Osteoblast (primary cell): ENCODE results near the gene DNAH8. TPM values are rescaled to one million over a fixed set of nuclear protein-coding genes. Genes with fewer than 3 reads are reported as not detected.

ENCODE experiments used
- DNase-seq: peaks from one replicate; pipeline ENCODE4 v3.0.0; 2011; ENCODE audit warnings: low spot score, mixed read lengths; ENCODE audit not compliant: insufficient read length; ENCODE audit errors: missing footprints
- H2AFZ ChIP-seq: 2 replicates; pipeline ENCODE4 v1.6.0; 2011; ENCODE audit warnings: mild to moderate bottlenecking, low read length
- H3K27ac ChIP-seq: 2 replicates; pipeline ENCODE4 v1.5.1; 2011; ENCODE audit warnings: mild to moderate bottlenecking, low read depth, low read length, moderate library complexity
- H3K27me3 ChIP-seq: 2 replicates; pipeline ENCODE4 v1.6.0; 2012; ENCODE audit warnings: mild to moderate bottlenecking, control low read depth, inconsistent platforms, low read length, moderate library complexity; ENCODE audit not compliant: insufficient read depth
- H3K36me3 ChIP-seq: 2 replicates; pipeline ENCODE4 v1.5.1; 2011; ENCODE audit warnings: mild to moderate bottlenecking, low read length, control low read depth, moderate library complexity; ENCODE audit not compliant: insufficient read depth
- H3K4me1 ChIP-seq: 2 replicates; pipeline ENCODE4 v1.5.1; 2011; ENCODE audit warnings: mild to moderate bottlenecking, low read length, control low read depth, moderate library complexity; ENCODE audit not compliant: insufficient read depth
- H3K4me2 ChIP-seq: 2 replicates; pipeline ENCODE4 v1.6.0; 2011; ENCODE audit warnings: mild to moderate bottlenecking, low read length; ENCODE audit not compliant: insufficient read depth
- H3K4me3 ChIP-seq: fragments of 200-600 bp; sonication (generic); 3 replicates; pipeline ENCODE4 v1.5.1; 2012; ENCODE audit warnings: mild to moderate bottlenecking, low read length, inconsistent platforms; ENCODE audit not compliant: insufficient read depth
- H3K79me2 ChIP-seq: 2 replicates; pipeline ENCODE4 v1.6.0; 2012; ENCODE audit warnings: mild to moderate bottlenecking, low read length, control low read depth, inconsistent platforms; ENCODE audit not compliant: insufficient read depth
- H3K9me3 ChIP-seq: 2 replicates; pipeline ENCODE4 v1.5.1; 2011; ENCODE audit warnings: low read depth, low read length, control low read depth
- H4K20me1 ChIP-seq: 2 replicates; pipeline ENCODE4 v1.6.0; 2012; ENCODE audit warnings: mild to moderate bottlenecking, low read length, control low read depth; ENCODE audit not compliant: insufficient read depth
- total RNA-seq: library from RNA; depleted of rRNA; stranded (reverse); fragments of >200 nt; gene quantifications from 2 replicates; pipeline ENCODE4 v1.2.3, GENCODE V29; 2012
- TF ChIP-seq, protein P1 (sequence below): IDR thresholded peaks from 2 replicates; pipeline ENCODE4 v1.5.1; 2011; ENCODE audit warnings: mild to moderate bottlenecking, low read depth, low read length, moderate library complexity; ENCODE audit errors: extremely low read depth

Gene DNAH8
- total RNA-seq, 1 donor, result 0.36 TPM

DNA sequence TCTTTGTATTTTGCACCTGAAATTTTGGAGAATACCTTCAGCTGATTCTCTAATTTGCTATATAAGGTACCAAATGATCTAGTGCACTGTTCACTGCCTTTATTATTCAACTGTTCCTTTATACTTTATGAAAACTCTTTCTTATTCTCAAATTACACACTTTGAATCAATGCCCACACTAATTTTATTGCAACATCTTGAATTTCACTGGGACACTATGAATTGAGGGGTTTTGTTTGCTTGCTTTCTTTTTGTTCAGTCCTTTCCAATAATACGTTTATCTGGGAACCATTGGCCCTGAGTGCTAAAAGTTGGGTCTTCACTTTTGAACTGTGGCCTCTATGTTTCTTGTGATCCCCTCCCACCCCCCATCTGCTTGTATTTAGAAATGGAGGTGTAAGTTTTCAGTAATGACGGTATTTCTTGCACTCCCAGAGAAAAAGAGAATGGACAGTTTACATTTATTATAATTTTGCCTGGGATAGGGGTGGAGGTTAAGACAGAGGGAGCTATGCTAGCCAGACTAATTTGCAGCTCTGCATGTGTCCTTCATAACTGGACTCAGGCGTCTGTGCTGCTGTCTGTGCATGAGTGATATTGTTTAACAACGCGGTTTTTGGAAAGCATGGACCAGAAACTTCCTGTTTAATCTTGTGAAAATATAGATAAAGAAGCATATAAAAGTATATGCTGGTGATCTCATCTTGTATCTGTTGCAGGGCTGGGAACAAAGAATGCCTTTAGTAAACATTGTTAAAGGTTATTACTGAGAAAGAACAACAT, 98.1 kb downstream of the DNAH8 start:
- TF ChIP-seq, protein P1, sequence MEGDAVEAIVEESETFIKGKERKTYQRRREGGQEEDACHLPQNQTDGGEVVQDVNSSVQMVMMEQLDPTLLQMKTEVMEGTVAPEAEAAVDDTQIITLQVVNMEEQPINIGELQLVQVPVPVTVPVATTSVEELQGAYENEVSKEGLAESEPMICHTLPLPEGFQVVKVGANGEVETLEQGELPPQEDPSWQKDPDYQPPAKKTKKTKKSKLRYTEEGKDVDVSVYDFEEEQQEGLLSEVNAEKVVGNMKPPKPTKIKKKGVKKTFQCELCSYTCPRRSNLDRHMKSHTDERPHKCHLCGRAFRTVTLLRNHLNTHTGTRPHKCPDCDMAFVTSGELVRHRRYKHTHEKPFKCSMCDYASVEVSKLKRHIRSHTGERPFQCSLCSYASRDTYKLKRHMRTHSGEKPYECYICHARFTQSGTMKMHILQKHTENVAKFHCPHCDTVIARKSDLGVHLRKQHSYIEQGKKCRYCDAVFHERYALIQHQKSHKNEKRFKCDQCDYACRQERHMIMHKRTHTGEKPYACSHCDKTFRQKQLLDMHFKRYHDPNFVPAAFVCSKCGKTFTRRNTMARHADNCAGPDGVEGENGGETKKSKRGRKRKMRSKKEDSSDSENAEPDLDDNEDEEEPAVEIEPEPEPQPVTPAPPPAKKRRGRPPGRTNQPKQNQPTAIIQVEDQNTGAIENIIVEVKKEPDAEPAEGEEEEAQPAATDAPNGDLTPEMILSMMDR, result no peak
- Histone ChIP-seq H3K4me3 (no peak overlapping the region), H3K27me3 (peaks cover 6% of the 10 kb centered on the region), H3K27ac (no peak overlapping the region), H4K20me1 (no peaks in the 10 kb centered on the region), H3K79me2 (no peaks in the 10 kb centered on the region), H3K4me1 (no peaks in the 10 kb centered on the region), H3K9me3 (no peaks in the 10 kb centered on the region), H2AFZ (no peak overlapping the region), H3K36me3 (no peaks in the 10 kb centered on the region), H3K4me2 (no peak overlapping the region)
- no peak for DNase-seq

DNA sequence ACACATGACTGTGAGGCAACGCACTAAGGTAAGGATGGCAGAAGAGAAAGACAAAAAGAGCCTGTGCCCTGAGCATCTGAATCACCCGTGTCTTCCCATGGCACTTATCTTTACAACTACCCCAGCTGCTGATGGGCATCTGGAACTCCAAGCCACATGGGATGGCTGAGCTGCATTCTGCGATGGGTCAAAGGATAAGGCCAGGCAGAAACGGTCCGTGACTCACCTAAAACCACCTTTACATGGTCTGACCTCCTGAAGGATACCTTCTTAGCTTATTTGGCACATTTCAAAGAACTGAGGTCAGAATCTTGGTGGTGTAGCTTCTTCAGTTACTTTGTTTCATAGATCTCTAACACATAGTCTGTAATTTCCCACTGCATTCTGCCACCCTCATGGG, 99.7 kb downstream of the DNAH8 start:
- TF ChIP-seq, protein P1, result no peak
- peaks cover 6% of the 10 kb centered on the region for H3K27me3 ChIP-seq

DNA sequence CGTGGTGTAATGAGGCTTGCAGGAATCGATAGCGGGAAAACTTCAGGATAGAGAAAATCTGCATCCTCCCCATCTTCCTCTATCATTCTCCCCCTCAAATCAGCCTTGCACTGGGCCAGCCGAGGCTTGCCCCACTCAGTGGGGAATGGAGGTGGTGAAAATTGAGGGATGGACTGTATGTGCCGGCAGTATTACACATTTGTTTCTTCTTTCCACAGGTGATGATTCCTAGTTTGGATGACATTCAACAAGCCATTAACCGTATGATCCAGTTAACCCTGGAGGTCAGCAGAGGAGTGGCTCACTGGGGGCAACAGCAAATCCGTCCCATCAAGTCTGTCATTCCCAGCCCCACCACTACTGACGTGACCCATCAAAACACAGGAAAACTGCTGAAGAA, 100.1 kb downstream of the DNAH8 start:
- no peak overlapping the region for H3K4me2 ChIP-seq
- H3K4me3 ChIP-seq, result no peak overlapping the region
- no peak overlapping the region for H2AFZ ChIP-seq
- no peaks in the 10 kb centered on the region for H3K4me1 ChIP-seq
- no peak overlapping the region for H3K27ac ChIP-seq
- H3K9me3 ChIP-seq, result no peaks in the 10 kb centered on the region
- no peak for DNase-seq
- no peaks in the 10 kb centered on the region for H4K20me1 ChIP-seq
- peaks cover 8% of the 10 kb centered on the region for H3K27me3 ChIP-seq
- TF ChIP-seq, protein P1, result no peak
- H3K36me3 ChIP-seq, result no peaks in the 10 kb centered on the region
- no peaks in the 10 kb centered on the region for H3K79me2 ChIP-seq

More for the DNA sequence above, 99.7 kb downstream of the DNAH8 start:
- Histone ChIP-seq H3K36me3 (no peaks in the 10 kb centered on the region), H2AFZ (no peak overlapping the region), H3K79me2 (no peaks in the 10 kb centered on the region), H4K20me1 (no peaks in the 10 kb centered on the region), H3K4me3 (no peak overlapping the region), H3K27ac (no peak overlapping the region), H3K9me3 (no peaks in the 10 kb centered on the region), H3K4me1 (no peaks in the 10 kb centered on the region), H3K4me2 (no peak overlapping the region)
- no peak for DNase-seq

DNA sequence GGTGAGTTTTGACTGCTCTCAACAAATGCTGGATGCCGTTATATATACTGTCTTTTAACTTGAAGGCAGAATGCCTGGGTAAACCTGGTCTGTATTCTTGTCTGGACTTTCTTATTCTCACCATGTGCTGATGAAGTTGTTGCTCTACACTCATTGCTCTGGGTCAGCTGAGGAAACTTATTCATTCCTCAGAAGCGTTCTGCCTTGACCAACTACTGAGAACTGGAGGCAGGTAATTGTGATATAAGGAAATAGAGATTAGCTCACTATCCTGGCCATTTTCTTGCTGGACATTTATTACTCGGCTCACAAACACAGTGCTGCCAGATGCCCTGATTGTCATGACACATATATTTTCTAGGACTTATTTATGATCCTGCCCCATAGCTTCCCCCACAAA, 103.6 kb downstream of the DNAH8 start:
- Histone ChIP-seq H3K9me3 (no peaks in the 10 kb centered on the region), H3K4me3 (no peak overlapping the region), H4K20me1 (no peaks in the 10 kb centered on the region), H3K27me3 (peaks cover 5% of the 10 kb centered on the region), H3K36me3 (no peaks in the 10 kb centered on the region), H3K79me2 (no peaks in the 10 kb centered on the region), H3K4me2 (no peak overlapping the region), H3K27ac (no peak overlapping the region), H3K4me1 (no peaks in the 10 kb centered on the region), H2AFZ (no peak overlapping the region)
- TF ChIP-seq, protein P1, result no peak
- peak; percentile 4 for DNase-seq
